NCI-H146 treated with DMSO at 0.1 percent for 48 hours (cell line): ENCODE measurements around the gene PODNL1.
A peak's percentile ranks its signal among the peaks of the same experiment; 100 is the strongest.
"Not testable (repeated sequence)": the region's sequence is repeated elsewhere in the genome, so short reads cannot be mapped to it uniquely, and the experiment has no call there.

ENCODE experiments used
- DNase-seq: peaks from one replicate; lab custom pipeline; 2025; ENCODE audit not compliant: unreplicated experiment; lab: John Stamatoyannopoulos, UW

Gene PODNL1

GRCh38 chr19:13929956-13930355 is 8.3 kb downstream of the PODNL1 start:
- no peak for DNase-seq

DNA sequence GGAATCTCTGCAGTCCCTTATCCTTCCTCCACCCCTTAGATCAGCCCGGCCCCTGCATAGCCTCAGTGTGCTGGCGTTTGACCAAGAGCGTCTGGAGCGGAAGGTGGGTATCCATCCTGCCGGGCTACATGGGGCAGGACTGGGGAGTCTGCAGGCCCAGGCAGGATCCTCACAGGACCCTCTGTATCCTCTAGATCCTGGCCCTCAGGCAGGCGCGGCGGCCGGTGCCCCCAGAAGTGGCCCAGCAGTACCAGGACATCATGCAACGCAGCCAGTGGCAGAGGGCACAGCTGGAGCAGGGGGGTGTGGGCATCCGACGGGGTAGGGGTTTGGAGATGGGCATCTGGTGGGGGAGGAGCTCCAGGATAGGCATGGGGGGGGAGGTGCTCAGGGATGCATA is 8.9 kb downstream of the PODNL1 start:
- no peak for DNase-seq

- DNase-seq = no peak
These were observed 11.5 kb downstream of the PODNL1 start for GRCh38 chr19:13926715-13927114.

DNA sequence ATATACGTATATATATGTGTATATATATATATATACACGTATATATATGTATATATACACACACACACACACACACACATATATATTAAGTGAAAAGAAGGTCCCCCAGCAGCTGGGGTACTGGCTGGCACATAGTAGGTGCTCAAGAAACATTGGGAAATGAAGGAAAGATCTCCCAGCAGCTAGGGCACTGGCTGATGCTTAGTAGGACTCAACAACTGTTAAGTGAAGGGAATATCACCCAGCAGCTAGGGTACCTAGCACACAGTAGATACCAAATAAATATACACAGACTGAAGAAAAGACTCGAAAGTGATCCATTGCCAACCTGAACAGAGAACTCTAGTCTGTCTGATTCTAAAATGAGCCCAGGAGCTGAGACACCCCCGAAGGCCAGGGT is 12.2 kb downstream of the PODNL1 start:
- DNase-seq = no peak

- DNase-seq = no peak
These were observed 14.8 kb downstream of the PODNL1 start for GRCh38 chr19:13923194-13923987.

DNA sequence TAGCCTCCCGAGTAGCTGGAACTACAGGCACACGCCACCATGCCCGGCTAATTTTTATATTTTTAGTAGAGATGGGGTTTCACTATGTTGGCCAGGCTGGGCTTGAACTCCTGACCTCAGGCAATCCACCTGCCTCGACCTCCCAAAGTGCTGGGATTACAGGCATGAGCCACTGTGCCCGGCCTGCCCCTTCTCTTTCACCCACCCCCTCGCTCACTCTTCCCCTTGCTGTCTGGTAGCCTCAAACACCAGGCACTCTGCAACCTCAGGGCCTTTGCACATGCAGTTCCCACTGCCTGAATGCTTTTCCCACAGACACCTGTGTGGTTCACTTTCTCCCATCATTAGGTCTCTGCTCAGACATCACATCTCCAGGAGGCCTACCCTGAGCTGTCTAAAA is 16.1 kb downstream of the PODNL1 start:
- not testable (repeated sequence) for DNase-seq

DNA sequence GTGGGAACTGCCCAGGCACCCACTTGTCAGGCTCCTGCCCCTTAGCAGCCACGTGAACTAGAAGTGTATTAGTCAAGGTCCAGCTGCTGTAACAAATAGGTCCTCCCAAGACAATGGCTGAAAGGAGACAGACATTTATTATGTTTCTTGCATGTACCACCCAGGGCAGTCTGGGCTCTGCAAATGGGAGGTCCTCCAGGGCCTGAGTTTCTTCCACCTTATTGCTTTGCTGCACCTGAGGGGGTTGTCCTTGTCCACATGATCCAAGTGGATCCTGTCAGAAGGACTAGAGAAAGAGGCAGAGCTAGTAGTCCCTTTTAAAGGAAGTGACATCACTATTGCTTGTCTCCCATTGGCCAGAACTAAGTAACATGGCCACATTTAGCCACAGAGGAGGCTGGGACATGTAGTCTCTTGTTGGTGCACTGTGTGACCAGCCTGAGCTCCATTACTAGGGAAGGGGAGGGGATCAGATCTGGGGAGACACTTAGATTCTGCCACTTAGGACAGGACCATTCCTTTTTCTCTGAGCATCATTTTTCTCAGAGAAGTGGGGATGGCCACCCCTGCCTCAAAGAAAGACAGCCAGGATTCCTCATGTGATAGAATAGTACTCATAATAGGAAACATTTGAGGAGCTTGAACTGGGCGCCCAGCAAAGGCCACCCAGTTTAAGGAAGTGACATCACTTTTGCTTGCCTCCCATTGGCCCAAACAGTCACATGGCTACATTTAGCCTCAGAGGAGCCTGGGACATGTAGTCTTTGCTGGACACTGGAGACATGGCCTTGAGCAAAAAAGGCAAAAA is 17.1 kb downstream of the PODNL1 start:
- DNase-seq = no peak

DNA sequence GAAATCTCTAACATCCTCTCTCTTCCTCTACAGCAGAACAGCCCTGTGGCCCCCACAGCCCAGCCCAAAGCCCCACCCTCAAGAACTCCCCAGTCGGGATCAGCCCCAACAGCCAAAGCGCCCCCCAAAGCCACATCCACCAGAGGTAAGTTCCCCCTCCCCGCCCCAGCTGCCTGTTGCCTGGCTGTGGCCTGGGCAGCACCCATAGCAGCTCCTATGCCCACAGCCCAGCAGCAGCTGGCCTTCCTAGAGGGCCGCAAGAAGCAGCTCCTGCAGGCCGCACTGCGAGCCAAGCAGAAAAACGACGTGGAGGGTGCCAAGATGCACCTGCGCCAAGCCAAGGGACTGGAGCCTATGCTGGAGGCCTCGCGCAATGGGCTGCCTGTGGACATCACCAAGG is 17.7 kb downstream of the PODNL1 start:
- no peak for DNase-seq

- DNase-seq = no peak
These were observed 19.3 kb downstream of the PODNL1 start for GRCh38 chr19:13918726-13919411.

- DNase-seq = no peak
These were observed 20.3 kb downstream of the PODNL1 start for GRCh38 chr19:13917888-13918406.

DNA sequence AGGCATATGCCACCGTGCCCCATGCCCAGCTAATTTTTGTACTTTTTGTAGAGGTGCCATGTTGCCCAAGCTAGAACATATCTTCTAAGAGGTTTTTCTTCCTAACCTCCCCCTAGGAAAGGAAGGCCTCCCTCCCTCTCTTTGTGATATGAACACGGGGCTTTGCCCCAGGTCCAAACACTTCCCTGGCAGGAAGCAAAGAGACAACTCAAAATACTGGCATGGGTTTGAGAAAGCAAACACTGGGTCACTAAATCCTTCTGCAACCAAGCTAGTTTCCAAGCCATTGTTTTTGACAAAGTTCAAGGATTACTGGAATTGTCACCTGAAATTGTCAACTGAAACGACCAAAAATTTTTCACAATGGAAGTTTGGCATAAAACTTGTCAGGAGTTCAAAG is 23.4 kb downstream of the PODNL1 start:
- DNase-seq = no peak

DNA sequence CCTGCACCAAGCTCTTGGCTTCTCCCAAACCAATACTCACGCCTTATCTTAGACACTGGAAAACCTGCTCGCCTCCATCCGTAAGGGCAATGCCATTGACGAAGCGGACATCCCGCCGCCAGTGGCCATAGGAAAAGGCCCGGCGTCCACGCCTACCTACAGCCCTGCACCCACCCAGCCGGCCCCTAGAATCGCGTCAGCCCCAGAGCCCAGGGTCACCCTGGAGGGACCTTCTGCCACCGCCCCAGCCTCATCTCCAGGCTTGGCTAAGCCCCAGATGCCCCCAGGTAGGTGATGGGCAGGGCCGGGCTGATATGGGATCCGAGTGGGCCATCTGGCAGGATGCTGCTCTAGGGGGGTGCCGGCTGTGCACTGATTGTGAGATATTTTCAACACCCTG is 24.9 kb downstream of the PODNL1 start:
- no peak for DNase-seq

DNA sequence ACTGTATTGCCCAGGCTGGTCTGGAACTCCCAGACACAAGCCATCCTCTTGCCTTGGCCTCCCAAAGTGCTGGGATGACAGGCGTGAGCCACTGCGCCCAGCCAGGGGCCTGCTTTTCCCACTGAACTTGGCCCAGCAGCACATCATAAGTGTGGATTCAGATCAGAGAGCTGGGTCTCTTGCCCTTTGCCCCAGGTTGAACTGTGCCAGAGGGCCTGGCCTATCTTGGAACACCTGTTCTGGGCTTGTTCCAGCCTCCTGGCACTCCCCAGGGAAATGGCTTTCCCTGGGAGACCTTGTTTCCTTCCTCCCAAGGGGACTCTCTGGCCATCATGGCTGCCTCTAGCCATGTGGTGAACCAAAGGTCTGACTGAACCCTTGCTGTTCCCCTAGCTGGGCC is 28.8 kb downstream of the PODNL1 start:
- DNase-seq = no peak

GRCh38 chr19:13908674-13909073 is 29.5 kb downstream of the PODNL1 start:
- DNase-seq = no peak

GRCh38 chr19:13906910-13907309 is 31.3 kb downstream of the PODNL1 start:
- no peak for DNase-seq

GRCh38 chr19:13906521-13906904 is 31.7 kb downstream of the PODNL1 start:
- DNase-seq = peak; percentile 45

DNA sequence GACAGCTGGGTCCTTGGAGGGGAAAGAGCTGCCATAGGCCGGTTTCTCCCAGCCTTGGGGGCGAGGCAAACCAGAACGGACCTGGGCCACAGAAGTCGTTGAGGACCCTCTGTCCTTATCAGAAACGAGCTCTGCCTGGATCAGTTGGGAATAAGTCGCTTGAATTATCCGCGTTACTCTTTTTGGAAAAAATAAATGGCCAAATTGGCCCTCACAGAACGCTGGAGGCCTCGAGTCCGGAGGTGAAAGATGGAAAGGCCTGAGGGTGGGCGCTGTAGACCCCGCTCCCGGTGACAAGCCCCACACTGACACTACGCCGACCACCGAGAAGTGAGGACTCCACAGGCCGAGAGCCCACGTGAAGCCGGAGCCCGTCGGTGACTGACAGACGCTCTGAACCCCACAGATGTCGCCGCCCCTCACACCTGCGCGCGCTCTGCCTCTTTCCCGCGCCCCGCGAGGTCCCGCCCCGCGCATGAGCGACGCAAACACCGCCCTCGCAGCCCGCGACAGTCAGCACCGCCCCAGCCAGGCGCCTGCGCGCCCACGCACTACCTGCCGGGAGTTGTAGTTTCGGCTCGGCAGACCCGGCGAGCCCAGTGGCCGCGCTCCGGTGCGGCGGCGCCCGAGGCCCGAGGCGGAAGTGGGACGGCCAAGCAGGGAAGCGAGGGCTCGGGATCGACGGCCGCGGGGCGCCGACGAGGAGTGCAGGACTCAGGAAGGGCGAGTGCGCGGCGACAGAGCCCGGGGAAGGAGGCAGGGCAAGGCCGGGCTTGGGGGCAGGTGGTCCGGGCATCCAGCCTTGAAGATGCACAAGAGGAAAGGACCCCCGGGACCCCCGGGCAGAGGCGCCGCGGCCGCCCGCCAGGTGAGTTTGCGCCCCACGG is 32.3 kb downstream of the PODNL1 start, which contains the start of the genes BRME1 and CC2D1A:
TSS of gene BRME1 (minus strand) at position 484 of the 887 bp plus-strand sequence. CDS start 1,225 bp downstream, outside the sequence.
TSS of gene CC2D1A (plus strand) at position 568 of the 887 bp plus-strand sequence. CDS start at position 809, 241 bp downstream.
- peak; percentile 87 for DNase-seq

- no peak for DNase-seq
These were observed 35.1 kb downstream of the PODNL1 start for GRCh38 chr19:13902993-13903555.

DNA sequence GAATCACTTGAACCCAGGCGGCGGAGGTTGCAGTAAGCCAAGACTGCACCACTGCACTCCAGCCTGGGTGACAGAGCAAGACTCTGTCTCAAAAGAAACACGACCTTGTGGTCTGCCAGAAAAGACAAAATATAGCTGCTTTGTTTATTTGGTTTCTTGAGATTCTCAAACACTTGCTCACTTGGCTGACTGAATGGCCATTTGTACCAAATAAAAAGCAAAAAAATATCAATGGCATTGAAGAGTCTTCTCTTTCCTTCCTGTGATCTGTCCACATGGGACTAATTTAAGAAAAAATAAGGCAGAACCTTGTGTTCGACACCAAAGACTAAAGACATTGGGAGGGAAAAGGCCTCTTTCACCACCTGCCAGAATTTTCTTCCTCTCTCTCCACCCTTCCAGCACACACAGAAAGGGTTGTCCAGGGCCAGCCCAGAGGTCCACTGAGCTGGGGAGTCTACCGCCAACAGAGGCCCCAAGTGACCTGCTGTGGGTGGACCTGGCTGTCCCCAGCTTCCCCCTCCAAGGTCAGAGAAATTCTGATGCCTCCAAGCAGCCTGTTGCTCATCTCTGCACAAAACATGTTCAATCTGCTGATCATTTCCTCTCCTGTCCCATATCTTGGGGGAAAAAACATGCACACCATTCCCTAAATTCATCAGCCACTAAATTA is 38.2 kb downstream of the PODNL1 start:
- no peak for DNase-seq
